HEK293 (cell line): ENCODE results near the gene AQP10.

Source experiments
- CTCF ChIA-PET: fragments of 350-600 bp; formaldehyde crosslinking; extraction: SDS; loops from one replicate; lab custom pipeline; 2021; ENCODE audit warnings: antibody characterized with exemption; lab: Yijun Ruan, JAX
- POLR2A ChIA-PET: fragments of 300-600 bp; formaldehyde crosslinking; extraction: SDS; loops from one replicate; lab custom pipeline; 2020; ENCODE audit warnings: antibody characterized with exemption, inconsistent platforms; lab: Yijun Ruan, JAX
- H3K27ac ChIP-seq: fragments of 200-500 bp; sonication (Bioruptor generic); 2 replicates; pipeline ENCODE4 v1.5.1; 2014; ENCODE audit warnings: low read depth, low read length, control low read depth, inconsistent platforms; ENCODE audit errors: extremely low read depth
- H3K36me3 ChIP-seq, 2 experiments: fragments of 200-500 bp in 1 of 2; sonication (Bioruptor generic) in 1 of 2; 1 replicate in 1 of 2; 2 replicates in 1 of 2; pipeline ENCODE4 v1.5.1; 2014 to 2017; ENCODE audit warnings: inconsistent platforms in 2 of 2, low read length in 2 of 2; ENCODE audit not compliant: control insufficient read depth in 2 of 2, insufficient read depth in 1 of 2
- H3K4me1 ChIP-seq: fragments of 200-500 bp; sonication (Bioruptor generic); 2 replicates; pipeline ENCODE4 v1.5.1; 2014; ENCODE audit warnings: mild to moderate bottlenecking, low read length, inconsistent platforms; ENCODE audit not compliant: control insufficient read depth, insufficient read depth
- H3K4me3 ChIP-seq: 2 replicates; pipeline ENCODE4 v1.5.1; 2011; ENCODE audit warnings: low read depth, mild to moderate bottlenecking, control low read depth, low read length, moderate library complexity
- H3K9me3 ChIP-seq: fragments of 200-500 bp; sonication (Bioruptor generic); 2 replicates; pipeline ENCODE4 v1.5.1; 2014; ENCODE audit warnings: low read depth, low read length, inconsistent platforms; ENCODE audit not compliant: control insufficient read depth, insufficient read depth
- BCL11B ChIP-seq: fragments of 450-650 bp; formaldehyde crosslinking; IDR thresholded peaks from 2 replicates; pipeline ENCODE4 v1.5.1; 2016; ENCODE audit warnings: low read depth, missing biosample characterization, missing genetic modification characterization
- EGR2 ChIP-seq: fragments of 450-650 bp; formaldehyde crosslinking; IDR thresholded peaks from 2 replicates; pipeline ENCODE4 v1.5.1; 2016; ENCODE audit warnings: low read depth, missing biosample characterization, missing genetic modification characterization
- GLIS2 ChIP-seq: fragments of 450-650 bp; formaldehyde crosslinking; IDR thresholded peaks from 2 replicates; pipeline ENCODE4 v1.5.1; 2016; ENCODE audit warnings: missing biosample characterization, missing genetic modification characterization
- KLF8 ChIP-seq: fragments of 450-650 bp; formaldehyde crosslinking; IDR thresholded peaks from 2 replicates; pipeline ENCODE4 v1.5.1; 2016; ENCODE audit warnings: missing biosample characterization, missing genetic modification characterization
- OSR2 ChIP-seq: fragments of 450-650 bp; formaldehyde crosslinking; IDR thresholded peaks from 2 replicates; pipeline ENCODE4 v1.5.1; 2016; ENCODE audit warnings: missing biosample characterization, missing genetic modification characterization
- ZNF239 ChIP-seq: fragments of 450-650 bp; formaldehyde crosslinking; IDR thresholded peaks from 2 replicates; pipeline ENCODE4 v1.5.1; 2016; ENCODE audit warnings: missing biosample characterization, missing genetic modification characterization
- ZNF354C ChIP-seq: fragments of 450-650 bp; formaldehyde crosslinking; IDR thresholded peaks from 2 replicates; pipeline ENCODE4 v1.5.1; 2016; ENCODE audit warnings: missing biosample characterization, missing genetic modification characterization, low read depth, borderline replicate concordance
- ZNF544 ChIP-seq: fragments of 450-650 bp; formaldehyde crosslinking; IDR thresholded peaks from 2 replicates; pipeline ENCODE4 v1.5.0; 2017; ENCODE audit warnings: missing biosample characterization, missing genetic modification characterization
- ZNF561 ChIP-seq: fragments of 450-650 bp; IDR thresholded peaks from 2 replicates; pipeline ENCODE4 v1.5.1; 2018; ENCODE audit warnings: missing biosample characterization, missing genetic modification characterization, borderline replicate concordance
- ZNF626 ChIP-seq: fragments of 450-650 bp; sonication (Bioruptor Pico); formaldehyde crosslinking; IDR thresholded peaks from 2 replicates; pipeline ENCODE4 v1.5.1; 2018; ENCODE audit warnings: missing biosample characterization, missing genetic modification characterization, inconsistent platforms
- ZNF629 ChIP-seq: fragments of 450-650 bp; formaldehyde crosslinking; IDR thresholded peaks from 2 replicates; pipeline ENCODE4 v1.5.1; 2017; ENCODE audit warnings: missing biosample characterization, missing genetic modification characterization
- ZNF660 ChIP-seq: fragments of 450-650 bp; IDR thresholded peaks from 2 replicates; pipeline ENCODE4 v1.5.1; 2018; ENCODE audit warnings: missing biosample characterization, mild to moderate bottlenecking, missing genetic modification characterization
- ZSCAN23 ChIP-seq: fragments of 450-650 bp; formaldehyde crosslinking; IDR thresholded peaks from 2 replicates; pipeline ENCODE4 v1.5.1; 2016; ENCODE audit warnings: missing biosample characterization, missing genetic modification characterization
- ZXDB ChIP-seq: fragments of 450-650 bp; formaldehyde crosslinking; IDR thresholded peaks from 2 replicates; pipeline ENCODE4 v1.5.1; 2016; ENCODE audit warnings: missing biosample characterization, missing genetic modification characterization
- TF ChIP-seq, protein P1 (sequence below): fragments of 450-650 bp; formaldehyde crosslinking; IDR thresholded peaks from 2 replicates; pipeline ENCODE4 v1.5.1; 2016; ENCODE audit warnings: missing biosample characterization, missing genetic modification characterization
- TF ChIP-seq, protein P2 (sequence below): sonication (generic); formaldehyde crosslinking; IDR thresholded peaks from 2 replicates; pipeline ENCODE4 v1.8.1; 2022; ENCODE audit warnings: mild to moderate bottlenecking, moderate library complexity, missing genetic modification reagents
- TF ChIP-seq, protein P3 (sequence below): fragments of 450-650 bp; formaldehyde crosslinking; IDR thresholded peaks from 2 replicates; pipeline ENCODE4 v1.5.1; 2016; ENCODE audit warnings: missing biosample characterization, missing genetic modification characterization
- TF ChIP-seq, protein P4 (sequence below): fragments of 450-650 bp; formaldehyde crosslinking; IDR thresholded peaks from 2 replicates; pipeline ENCODE4 v1.5.1; 2016; ENCODE audit warnings: missing biosample characterization, missing genetic modification characterization
- TF ChIP-seq, protein P5 (sequence below): fragments of 450-650 bp; formaldehyde crosslinking; IDR thresholded peaks from 2 replicates; pipeline ENCODE4 v1.5.1; 2017; ENCODE audit warnings: missing biosample characterization, missing genetic modification characterization
- TF ChIP-seq, protein P6 (sequence below): fragments of 450-650 bp; formaldehyde crosslinking; IDR thresholded peaks from 2 replicates; pipeline ENCODE4 v1.5.1; 2017; ENCODE audit warnings: missing biosample characterization, missing genetic modification characterization
- TF ChIP-seq, protein P7 (sequence below): fragments of 450-650 bp; formaldehyde crosslinking; IDR thresholded peaks from 2 replicates; pipeline ENCODE4 v1.5.1; 2017; ENCODE audit warnings: missing biosample characterization, mild to moderate bottlenecking, missing genetic modification characterization, moderate library complexity

The AQP10 gene

DNA sequence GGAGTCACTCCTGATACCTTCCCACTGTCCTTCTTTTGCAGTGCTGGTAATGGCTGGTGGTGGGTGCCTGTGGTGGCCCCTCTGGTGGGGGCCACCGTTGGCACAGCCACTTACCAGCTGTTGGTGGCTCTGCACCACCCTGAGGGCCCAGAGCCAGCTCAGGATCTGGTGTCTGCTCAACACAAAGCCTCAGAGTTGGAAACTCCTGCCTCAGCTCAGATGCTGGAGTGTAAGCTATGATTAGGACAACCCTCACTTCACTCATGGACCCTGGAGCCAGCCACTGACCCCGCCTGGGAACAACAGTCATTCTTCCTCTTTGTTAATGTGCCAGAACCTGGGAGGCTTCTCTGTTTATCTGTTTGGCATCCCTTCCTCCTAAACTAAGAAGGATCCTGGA lies 3.3 kb downstream of the AQP10 start (continued):
- TF ChIP-seq ZNF354C (tag by site-specific recombination) (no peak), ZNF660 (no peak), ZNF544 (tag by site-specific recombination) (no peak)
- TF ChIP-seq, protein P1, sequence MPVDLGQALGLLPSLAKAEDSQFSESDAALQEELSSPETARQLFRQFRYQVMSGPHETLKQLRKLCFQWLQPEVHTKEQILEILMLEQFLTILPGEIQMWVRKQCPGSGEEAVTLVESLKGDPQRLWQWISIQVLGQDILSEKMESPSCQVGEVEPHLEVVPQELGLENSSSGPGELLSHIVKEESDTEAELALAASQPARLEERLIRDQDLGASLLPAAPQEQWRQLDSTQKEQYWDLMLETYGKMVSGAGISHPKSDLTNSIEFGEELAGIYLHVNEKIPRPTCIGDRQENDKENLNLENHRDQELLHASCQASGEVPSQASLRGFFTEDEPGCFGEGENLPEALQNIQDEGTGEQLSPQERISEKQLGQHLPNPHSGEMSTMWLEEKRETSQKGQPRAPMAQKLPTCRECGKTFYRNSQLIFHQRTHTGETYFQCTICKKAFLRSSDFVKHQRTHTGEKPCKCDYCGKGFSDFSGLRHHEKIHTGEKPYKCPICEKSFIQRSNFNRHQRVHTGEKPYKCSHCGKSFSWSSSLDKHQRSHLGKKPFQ (tag by site-specific recombination) = no peak
- TF ChIP-seq, all 188 proteins: peak for 0

DNA sequence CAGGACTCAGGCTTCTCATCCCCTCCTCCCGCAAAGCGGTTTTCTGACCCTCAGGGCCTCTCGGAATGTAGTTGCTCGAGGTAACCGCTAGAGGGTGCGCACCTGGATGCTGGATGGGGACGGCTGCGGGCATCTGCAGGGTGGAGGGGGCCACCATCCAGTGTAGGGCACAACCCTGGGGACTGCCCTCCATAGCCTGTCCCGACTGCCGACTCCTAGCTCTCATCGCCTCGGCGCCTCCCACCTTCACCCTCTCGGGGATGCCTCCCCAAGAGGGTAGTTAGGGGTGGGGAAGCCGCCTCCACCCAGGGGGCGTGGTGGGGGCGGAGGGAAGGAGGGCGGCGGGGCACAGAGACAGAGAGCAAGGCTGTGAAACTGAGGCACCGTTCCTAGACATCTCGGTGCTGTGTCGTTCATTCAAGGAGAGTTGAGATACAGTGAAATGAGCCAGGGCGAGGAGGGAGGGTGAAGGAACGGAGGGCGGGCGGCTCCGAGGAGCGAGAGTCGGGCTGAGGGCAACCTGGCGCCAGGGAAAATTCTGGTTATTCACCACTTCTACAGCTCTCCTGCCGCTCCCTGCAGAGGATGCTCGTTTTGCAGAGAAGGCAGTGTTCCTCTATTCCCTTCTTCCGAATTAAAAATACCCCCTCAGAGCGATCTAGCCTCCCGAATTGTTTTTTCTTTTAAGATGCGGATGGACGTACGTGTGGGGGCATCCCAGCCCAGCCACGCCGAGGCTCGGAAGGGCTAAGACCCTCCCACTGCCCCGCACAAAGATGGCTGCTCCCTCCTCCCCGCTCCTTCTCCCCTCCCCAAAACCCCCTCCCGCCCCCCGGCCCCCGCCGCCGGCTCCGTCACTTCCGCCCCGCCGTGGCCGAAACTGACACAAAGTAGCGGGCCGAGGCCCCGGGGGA lies 4.0 kb downstream of the AQP10 start, which contains the start of gene ATP8B2:
ATP8B2 (plus strand) TSS at position 857 of the 914 bp plus-strand sequence. CDS start 2,617 bp downstream, outside the sequence.
- Histone ChIP-seq H3K27ac (peak within 1 kb of the TSS; percentile 25; the same call in 1 of the 2 replicates), H3K36me3 (peaks cover 0 to 15% of the 10 kb centered on the region in 2 experiments; a peak in 1 of 3 replicates), H3K4me1 (peaks cover 12% of the 10 kb centered on the region), H3K4me3 (peak within 1 kb of the TSS; percentile 49), H3K9me3 (no peaks in the 10 kb centered on the region)
- CTCF ChIA-PET = interaction anchor here (0.5 to 4.6 kb wide), 17 partner anchors 8 to 554 kb away, joined by 3 to 68 read pairs (median 4); no protein-coding TSS in a partner anchor
- POLR2A ChIA-PET = interaction anchor here (0.6 to 1.9 kb wide), 3 partner anchors 87 to 366 kb away, joined by 3 to 4 read pairs (median 4); partner anchors contain the start of gene RPS27
- TF ChIP-seq ZNF239 (tag by site-specific recombination) (no peak), ZNF626 (tag by site-specific recombination) (no peak), BCL11B (no peak), GLIS2 (tag by site-specific recombination) (peak; percentile 96), ZSCAN23 (no peak), EGR2 (tag by site-specific recombination) (peak; percentile 73), ZXDB (tag by site-specific recombination) (peak; percentile 45), ZNF629 (tag by site-specific recombination) (no peak), ZNF561 (tag by site-specific recombination) (peak; percentile 55; the same call in 1 of the 2 replicates), OSR2 (tag by site-specific recombination) (no peak), KLF8 (tag by site-specific recombination) (peak; percentile 95)
- TF ChIP-seq, protein P2, sequence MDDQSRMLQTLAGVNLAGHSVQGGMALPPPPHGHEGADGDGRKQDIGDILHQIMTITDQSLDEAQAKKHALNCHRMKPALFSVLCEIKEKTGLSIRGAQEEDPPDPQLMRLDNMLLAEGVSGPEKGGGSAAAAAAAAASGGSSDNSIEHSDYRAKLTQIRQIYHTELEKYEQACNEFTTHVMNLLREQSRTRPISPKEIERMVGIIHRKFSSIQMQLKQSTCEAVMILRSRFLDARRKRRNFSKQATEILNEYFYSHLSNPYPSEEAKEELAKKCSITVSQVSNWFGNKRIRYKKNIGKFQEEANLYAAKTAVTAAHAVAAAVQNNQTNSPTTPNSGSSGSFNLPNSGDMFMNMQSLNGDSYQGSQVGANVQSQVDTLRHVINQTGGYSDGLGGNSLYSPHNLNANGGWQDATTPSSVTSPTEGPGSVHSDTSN (CRISPR knock-in tag) = 0 out of 2 replicates have a peak, but pooled peaks have one; percentile 26
- TF ChIP-seq, protein P3, sequence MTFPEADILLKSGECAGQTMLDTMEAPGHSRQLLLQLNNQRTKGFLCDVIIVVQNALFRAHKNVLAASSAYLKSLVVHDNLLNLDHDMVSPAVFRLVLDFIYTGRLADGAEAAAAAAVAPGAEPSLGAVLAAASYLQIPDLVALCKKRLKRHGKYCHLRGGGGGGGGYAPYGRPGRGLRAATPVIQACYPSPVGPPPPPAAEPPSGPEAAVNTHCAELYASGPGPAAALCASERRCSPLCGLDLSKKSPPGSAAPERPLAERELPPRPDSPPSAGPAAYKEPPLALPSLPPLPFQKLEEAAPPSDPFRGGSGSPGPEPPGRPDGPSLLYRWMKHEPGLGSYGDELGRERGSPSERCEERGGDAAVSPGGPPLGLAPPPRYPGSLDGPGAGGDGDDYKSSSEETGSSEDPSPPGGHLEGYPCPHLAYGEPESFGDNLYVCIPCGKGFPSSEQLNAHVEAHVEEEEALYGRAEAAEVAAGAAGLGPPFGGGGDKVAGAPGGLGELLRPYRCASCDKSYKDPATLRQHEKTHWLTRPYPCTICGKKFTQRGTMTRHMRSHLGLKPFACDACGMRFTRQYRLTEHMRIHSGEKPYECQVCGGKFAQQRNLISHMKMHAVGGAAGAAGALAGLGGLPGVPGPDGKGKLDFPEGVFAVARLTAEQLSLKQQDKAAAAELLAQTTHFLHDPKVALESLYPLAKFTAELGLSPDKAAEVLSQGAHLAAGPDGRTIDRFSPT (tag by site-specific recombination) = peak; percentile 100
- TF ChIP-seq, protein P4, sequence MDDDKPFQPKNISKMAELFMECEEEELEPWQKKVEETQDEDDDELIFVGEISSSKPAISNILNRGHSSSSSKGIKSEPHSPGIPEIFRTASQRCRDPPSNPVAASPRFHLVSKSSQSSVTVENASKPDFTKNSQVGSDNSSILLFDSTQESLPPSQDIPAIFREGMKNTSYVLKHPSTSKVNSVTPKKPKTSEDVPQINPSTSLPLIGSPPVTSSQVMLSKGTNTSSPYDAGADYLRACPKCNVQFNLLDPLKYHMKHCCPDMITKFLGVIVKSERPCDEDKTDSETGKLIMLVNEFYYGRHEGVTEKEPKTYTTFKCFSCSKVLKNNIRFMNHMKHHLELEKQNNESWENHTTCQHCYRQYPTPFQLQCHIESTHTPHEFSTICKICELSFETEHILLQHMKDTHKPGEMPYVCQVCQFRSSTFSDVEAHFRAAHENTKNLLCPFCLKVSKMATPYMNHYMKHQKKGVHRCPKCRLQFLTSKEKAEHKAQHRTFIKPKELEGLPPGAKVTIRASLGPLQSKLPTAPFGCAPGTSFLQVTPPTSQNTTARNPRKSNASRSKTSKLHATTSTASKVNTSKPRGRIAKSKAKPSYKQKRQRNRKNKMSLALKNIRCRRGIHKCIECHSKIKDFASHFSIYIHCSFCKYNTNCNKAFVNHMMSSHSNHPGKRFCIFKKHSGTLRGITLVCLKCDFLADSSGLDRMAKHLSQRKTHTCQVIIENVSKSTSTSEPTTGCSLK = no peak
- TF ChIP-seq, protein P5, sequence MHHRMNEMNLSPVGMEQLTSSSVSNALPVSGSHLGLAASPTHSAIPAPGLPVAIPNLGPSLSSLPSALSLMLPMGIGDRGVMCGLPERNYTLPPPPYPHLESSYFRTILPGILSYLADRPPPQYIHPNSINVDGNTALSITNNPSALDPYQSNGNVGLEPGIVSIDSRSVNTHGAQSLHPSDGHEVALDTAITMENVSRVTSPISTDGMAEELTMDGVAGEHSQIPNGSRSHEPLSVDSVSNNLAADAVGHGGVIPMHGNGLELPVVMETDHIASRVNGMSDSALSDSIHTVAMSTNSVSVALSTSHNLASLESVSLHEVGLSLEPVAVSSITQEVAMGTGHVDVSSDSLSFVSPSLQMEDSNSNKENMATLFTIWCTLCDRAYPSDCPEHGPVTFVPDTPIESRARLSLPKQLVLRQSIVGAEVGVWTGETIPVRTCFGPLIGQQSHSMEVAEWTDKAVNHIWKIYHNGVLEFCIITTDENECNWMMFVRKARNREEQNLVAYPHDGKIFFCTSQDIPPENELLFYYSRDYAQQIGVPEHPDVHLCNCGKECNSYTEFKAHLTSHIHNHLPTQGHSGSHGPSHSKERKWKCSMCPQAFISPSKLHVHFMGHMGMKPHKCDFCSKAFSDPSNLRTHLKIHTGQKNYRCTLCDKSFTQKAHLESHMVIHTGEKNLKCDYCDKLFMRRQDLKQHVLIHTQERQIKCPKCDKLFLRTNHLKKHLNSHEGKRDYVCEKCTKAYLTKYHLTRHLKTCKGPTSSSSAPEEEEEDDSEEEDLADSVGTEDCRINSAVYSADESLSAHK (tag by site-specific recombination) = no peak
- TF ChIP-seq, protein P6, sequence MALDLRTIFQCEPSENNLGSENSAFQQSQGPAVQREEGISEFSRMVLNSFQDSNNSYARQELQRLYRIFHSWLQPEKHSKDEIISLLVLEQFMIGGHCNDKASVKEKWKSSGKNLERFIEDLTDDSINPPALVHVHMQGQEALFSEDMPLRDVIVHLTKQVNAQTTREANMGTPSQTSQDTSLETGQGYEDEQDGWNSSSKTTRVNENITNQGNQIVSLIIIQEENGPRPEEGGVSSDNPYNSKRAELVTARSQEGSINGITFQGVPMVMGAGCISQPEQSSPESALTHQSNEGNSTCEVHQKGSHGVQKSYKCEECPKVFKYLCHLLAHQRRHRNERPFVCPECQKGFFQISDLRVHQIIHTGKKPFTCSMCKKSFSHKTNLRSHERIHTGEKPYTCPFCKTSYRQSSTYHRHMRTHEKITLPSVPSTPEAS (tag by site-specific recombination) = no peak
- TF ChIP-seq, protein P7, sequence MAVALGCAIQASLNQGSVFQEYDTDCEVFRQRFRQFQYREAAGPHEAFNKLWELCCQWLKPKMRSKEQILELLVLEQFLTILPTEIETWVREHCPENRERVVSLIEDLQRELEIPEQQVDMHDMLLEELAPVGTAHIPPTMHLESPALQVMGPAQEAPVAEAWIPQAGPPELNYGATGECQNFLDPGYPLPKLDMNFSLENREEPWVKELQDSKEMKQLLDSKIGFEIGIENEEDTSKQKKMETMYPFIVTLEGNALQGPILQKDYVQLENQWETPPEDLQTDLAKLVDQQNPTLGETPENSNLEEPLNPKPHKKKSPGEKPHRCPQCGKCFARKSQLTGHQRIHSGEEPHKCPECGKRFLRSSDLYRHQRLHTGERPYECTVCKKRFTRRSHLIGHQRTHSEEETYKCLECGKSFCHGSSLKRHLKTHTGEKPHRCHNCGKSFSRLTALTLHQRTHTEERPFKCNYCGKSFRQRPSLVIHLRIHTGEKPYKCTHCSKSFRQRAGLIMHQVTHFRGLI = 0 out of 2 replicates have a peak, but pooled peaks have one; percentile 21
